ENCODE data around the gene ARL13B. TPM values are rescaled to one million over a fixed set of nuclear protein-coding genes. Genes with fewer than 3 reads are reported as not detected.

The ARL13B gene
- total RNA-seq, 1 experiment from 2014 or later = 15.4 TPM

- no peak for DNase-seq (ENCODE audit: low read depth)
These were observed 119.4 kb downstream of the ARL13B start for GRCh38 chr3:94099311-94099710.

- DNase-seq (ENCODE audit: low read depth) = no peak
These were observed 121.9 kb downstream of the ARL13B start for GRCh38 chr3:94101860-94102259.

Other genes with a start within 250 kb of the ARL13B start
- gene PROS1, start 6.3 kb upstream of the ARL13B start, total RNA-seq (2014; rRNA removed; shearing (Covaris generic)) = 5.9 and 8.3 TPM in 2 replicates
- not detected in 2 replicates for gene STX19, start 48.4 kb downstream of the ARL13B start, total RNA-seq (2014; rRNA removed; shearing (Covaris generic))
- gene DHFR2, start 82.8 kb downstream of the ARL13B start, total RNA-seq (2014; rRNA removed; shearing (Covaris generic)) = 2.5 and 3.5 TPM in 2 replicates
- 7.2 and 11.2 TPM in 2 replicates for gene NSUN3, start 82.9 kb downstream of the ARL13B start, total RNA-seq (2014; rRNA removed; shearing (Covaris generic))

Measured in Daoy (cell line).